Fibroblast of lung (primary cell): ENCODE data around the gene MCIDAS. TPM values are rescaled to one million over a fixed set of nuclear protein-coding genes. Genes with fewer than 3 reads are reported as not detected.

Experiments used
- DNase-seq, 2 donors: peaks; one replicate each; pipeline versions ENCODE4 v3.0.0 to v3.0.0-alpha.2; 2010; ENCODE audit warnings: low read depth in 2 of 2
- H2AFZ ChIP-seq: 2 replicates; pipeline ENCODE4 v1.5.1; 2012; ENCODE audit warnings: low read length, control low read depth, inconsistent platforms
- H3K27ac ChIP-seq: 2 replicates; pipeline ENCODE4 v1.5.1; 2011; ENCODE audit warnings: low read length, control low read depth; ENCODE audit not compliant: insufficient read depth
- H3K27me3 ChIP-seq: 2 replicates; pipeline ENCODE4 v1.5.1; 2011; ENCODE audit warnings: mild to moderate bottlenecking, low read length; ENCODE audit not compliant: control insufficient read depth, insufficient read depth
- H3K36me3 ChIP-seq: 2 replicates; pipeline ENCODE4 v1.5.1; 2011; ENCODE audit warnings: low read length; ENCODE audit not compliant: control insufficient read depth, insufficient read depth
- H3K4me1 ChIP-seq: 2 replicates; pipeline ENCODE4 v1.5.1; 2011; ENCODE audit warnings: low read length; ENCODE audit not compliant: control insufficient read depth, insufficient read depth; ENCODE audit errors: extremely low read depth
- H3K4me2 ChIP-seq: 2 replicates; pipeline ENCODE4 v1.5.1; 2011; ENCODE audit warnings: low read length, control low read depth; ENCODE audit not compliant: insufficient read depth; ENCODE audit errors: extremely low read depth
- H3K4me3 ChIP-seq, 4 experiments: fragments of 200-600 bp in 1 of 4; sonication (generic) in 1 of 4; replicated peaks in 1 of 4; 2 replicates each; pipeline ENCODE4 v1.5.1; 2011 to 2016; ENCODE audit warnings: low read length in 4 of 4, low read depth in 3 of 4, mild to moderate bottlenecking in 3 of 4, control low read depth in 2 of 4, inconsistent platforms in 1 of 4, mixed read lengths in 1 of 4; ENCODE audit not compliant: insufficient read depth in 1 of 4; ENCODE audit errors: control extremely low read depth in 1 of 4
- H3K79me2 ChIP-seq: 2 replicates; pipeline ENCODE4 v1.5.1; 2012; ENCODE audit warnings: mild to moderate bottlenecking, low read length, inconsistent platforms; ENCODE audit not compliant: control insufficient read depth, insufficient read depth
- H3K9ac ChIP-seq: 2 replicates; pipeline ENCODE4 v1.5.1; 2011; ENCODE audit warnings: mild to moderate bottlenecking, low read length, control low read depth; ENCODE audit not compliant: insufficient read depth
- H3K9me3 ChIP-seq: 2 replicates; pipeline ENCODE4 v1.5.1; 2012; ENCODE audit warnings: low read depth, low read length; ENCODE audit not compliant: control insufficient read depth, insufficient read depth
- H4K20me1 ChIP-seq: 2 replicates; pipeline ENCODE4 v1.5.1; 2011; ENCODE audit warnings: low read length; ENCODE audit not compliant: control insufficient read depth, insufficient read depth; ENCODE audit errors: extremely low read depth
- EZH2 ChIP-seq: IDR thresholded peaks from 2 replicates; pipeline ENCODE4 v1.5.1; 2012; ENCODE audit warnings: low read length, control low read depth, mild to moderate bottlenecking; ENCODE audit errors: missing control alignments
- polyA plus RNA-seq, 2 donors: library from polyadenylated mRNA; depleted of rRNA in 1 of 2; stranded (reverse) in 1 of 2; unstranded in 1 of 2; fragments of >200 nt; gene quantifications; 2 replicates each; pipeline ENCODE4 v1.2.1, GENCODE V29; 2011 to 2012; ENCODE audit warnings: missing spikeins in 1 of 2
- total RNA-seq: library from RNA; depleted of rRNA; stranded (reverse); fragments of >200 nt; gene quantifications from 2 replicates; pipeline ENCODE4 v1.2.1, GENCODE V29; 2014
- TF ChIP-seq, protein P1 (sequence below), 2 donors: IDR thresholded peaks in 1 of 2; conservative IDR thresholded peaks in 1 of 2; 1 replicate in 1 of 2; 2 replicates in 1 of 2; pipeline ENCODE4 v1.5.1; 2011 to 2012; ENCODE audit warnings: low read length in 2 of 2, control low read depth in 1 of 2, inconsistent platforms in 1 of 2, low read depth in 1 of 2, mild to moderate bottlenecking in 1 of 2

Gene MCIDAS
- total and polyA plus RNA-seq, 2 donors (not counting 1 experiment from before 2014, with no cell fraction given) = not detected

DNA sequence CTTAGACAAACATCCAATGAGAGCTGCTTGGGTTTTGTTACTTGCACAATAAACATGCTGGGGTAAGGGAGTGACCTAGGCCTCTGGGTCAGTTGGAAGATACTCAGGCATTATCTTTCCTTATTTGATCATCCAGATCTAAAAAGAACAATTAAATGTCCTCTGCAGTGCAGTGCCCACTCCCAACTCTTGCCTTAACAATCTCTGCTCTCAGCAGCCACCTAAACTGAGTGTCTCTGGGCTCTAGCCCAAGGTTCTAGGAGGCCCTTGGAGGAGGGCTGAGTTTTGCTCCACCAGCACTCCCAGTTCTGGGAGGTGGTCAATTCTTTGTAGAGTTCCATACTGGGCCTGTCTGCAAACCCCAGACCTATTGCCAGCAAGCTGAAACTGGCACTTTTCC, 1.8 kb downstream of the MCIDAS start:
- H4K20me1 ChIP-seq = no peaks in the 10 kb centered on the region
- TF ChIP-seq, protein P1, sequence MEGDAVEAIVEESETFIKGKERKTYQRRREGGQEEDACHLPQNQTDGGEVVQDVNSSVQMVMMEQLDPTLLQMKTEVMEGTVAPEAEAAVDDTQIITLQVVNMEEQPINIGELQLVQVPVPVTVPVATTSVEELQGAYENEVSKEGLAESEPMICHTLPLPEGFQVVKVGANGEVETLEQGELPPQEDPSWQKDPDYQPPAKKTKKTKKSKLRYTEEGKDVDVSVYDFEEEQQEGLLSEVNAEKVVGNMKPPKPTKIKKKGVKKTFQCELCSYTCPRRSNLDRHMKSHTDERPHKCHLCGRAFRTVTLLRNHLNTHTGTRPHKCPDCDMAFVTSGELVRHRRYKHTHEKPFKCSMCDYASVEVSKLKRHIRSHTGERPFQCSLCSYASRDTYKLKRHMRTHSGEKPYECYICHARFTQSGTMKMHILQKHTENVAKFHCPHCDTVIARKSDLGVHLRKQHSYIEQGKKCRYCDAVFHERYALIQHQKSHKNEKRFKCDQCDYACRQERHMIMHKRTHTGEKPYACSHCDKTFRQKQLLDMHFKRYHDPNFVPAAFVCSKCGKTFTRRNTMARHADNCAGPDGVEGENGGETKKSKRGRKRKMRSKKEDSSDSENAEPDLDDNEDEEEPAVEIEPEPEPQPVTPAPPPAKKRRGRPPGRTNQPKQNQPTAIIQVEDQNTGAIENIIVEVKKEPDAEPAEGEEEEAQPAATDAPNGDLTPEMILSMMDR (conservative IDR thresholded peaks at IDR 0.05 in 1 of 2, IDR thresholded peaks at IDR 0.05 in 1 of 2; ENCODE audit: low read depth in 1 of 2, low read length in 2 of 2) = no peak
- TF ChIP-seq EZH2 = no peak
- DNase-seq = no peak
- no peaks in the 10 kb centered on the region for H3K9me3 ChIP-seq
- no peak overlapping the region for H3K9ac ChIP-seq
- H3K36me3 ChIP-seq = no peaks in the 10 kb centered on the region
- H3K4me3 ChIP-seq = no peak overlapping the region
- H3K27me3 ChIP-seq = peaks cover 91% of the 10 kb centered on the region
- H2AFZ ChIP-seq = no peak overlapping the region
- no peaks in the 10 kb centered on the region for H3K79me2 ChIP-seq
- H3K4me2 ChIP-seq = no peak overlapping the region
- no peak overlapping the region for H3K27ac ChIP-seq
- H3K4me1 ChIP-seq = peaks cover 2% of the 10 kb centered on the region

DNA sequence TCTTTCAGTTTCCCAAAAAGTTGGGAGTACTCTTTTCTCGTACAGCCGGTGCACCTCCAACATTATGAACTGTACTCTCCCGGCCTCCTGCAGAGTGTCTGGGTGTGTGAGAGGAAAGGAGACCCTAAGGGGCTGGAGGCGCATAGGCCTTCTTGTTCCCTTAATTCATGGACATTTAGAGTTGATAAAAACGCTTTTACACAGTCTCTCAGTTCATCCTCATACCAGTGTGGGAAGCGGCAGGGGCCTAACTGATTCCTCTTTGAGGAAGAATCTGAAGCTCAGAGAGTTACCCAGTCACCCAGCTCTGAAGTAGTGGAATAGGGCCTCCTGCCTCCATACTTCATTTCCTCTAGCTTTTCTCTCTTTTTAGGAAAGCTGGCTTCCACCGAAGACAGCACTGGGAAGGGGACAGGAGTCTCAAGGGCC, 3.3 kb downstream of the MCIDAS start:
- H3K9ac ChIP-seq = no peak overlapping the region
- peaks cover 2% of the 10 kb centered on the region for H3K4me1 ChIP-seq
- peaks cover 88% of the 10 kb centered on the region for H3K27me3 ChIP-seq
- DNase-seq = no peak
- no peak overlapping the region for H3K4me3 ChIP-seq
- TF ChIP-seq EZH2 = peak; percentile 11
- TF ChIP-seq, protein P1 (conservative IDR thresholded peaks at IDR 0.05 in 1 of 2, IDR thresholded peaks at IDR 0.05 in 1 of 2; ENCODE audit: low read depth in 1 of 2, low read length in 2 of 2) = no peak
- no peak overlapping the region for H3K27ac ChIP-seq
- no peaks in the 10 kb centered on the region for H3K79me2 ChIP-seq
- no peaks in the 10 kb centered on the region for H3K9me3 ChIP-seq
- H3K36me3 ChIP-seq = no peaks in the 10 kb centered on the region
- no peaks in the 10 kb centered on the region for H4K20me1 ChIP-seq
- H3K4me2 ChIP-seq = no peak overlapping the region
- no peak overlapping the region for H2AFZ ChIP-seq

DNA sequence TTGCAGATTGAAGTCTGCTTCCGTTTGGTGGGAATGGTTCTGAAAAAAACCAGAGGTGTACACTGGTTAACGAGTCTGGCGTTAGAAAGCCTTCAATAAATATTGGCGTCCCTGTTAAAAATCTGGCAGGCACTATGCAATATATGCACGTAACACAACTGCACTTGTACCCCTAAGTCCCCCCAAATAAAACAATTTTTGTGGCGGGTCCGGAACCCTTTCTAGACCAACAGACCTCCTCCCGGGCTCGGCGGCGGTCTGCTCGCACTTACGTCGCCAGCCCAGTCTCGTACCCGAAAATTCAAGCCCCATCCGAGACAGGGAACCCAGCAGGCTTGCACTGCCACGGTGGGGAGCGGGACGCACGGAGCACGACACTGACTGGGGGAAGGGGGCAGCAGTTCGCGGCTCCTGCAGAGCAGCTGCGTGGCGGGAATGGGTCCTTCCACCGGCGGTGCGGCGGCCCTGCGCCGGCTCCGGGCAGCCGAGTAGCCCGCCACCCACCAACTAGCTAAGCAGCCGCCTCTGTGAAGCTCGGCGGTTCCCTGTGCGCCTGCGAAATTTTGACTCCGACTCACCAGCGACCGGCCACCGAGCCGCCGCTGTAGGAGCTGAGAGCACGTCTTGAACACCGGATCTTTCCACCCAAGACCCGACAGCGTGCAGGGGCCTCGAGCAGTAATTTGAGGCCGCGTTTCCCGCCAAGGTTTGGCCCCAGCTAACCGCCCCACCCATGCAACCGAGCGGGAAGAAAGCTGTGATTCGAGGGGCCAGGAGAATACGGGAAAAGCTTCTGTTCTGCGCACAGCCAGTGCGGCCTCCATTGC, 3.9 kb downstream of the MCIDAS start:
- Histone ChIP-seq H3K36me3 (no peaks in the 10 kb centered on the region), H3K9ac (no peak overlapping the region), H4K20me1 (no peaks in the 10 kb centered on the region), H2AFZ (no peak overlapping the region), H3K9me3 (no peaks in the 10 kb centered on the region), H3K4me1 (peaks cover 2% of the 10 kb centered on the region), H3K79me2 (no peaks in the 10 kb centered on the region), H3K27ac (no peak overlapping the region), H3K4me3 (no peak overlapping the region), H3K27me3 (peaks cover 83% of the 10 kb centered on the region), H3K4me2 (peak overlapping the region; percentile 8)
- DNase-seq = no peak
- TF ChIP-seq, protein P1 (conservative IDR thresholded peaks at IDR 0.05 in 1 of 2, IDR thresholded peaks at IDR 0.05 in 1 of 2; ENCODE audit: low read depth in 1 of 2, low read length in 2 of 2) = no peak
- TF ChIP-seq EZH2 = peak; percentile 82
